Hepatic stellate cell (primary cell): Measurements from ENCODE around the gene PITPNM1.
"Not testable (repeated sequence)": the region's sequence is repeated elsewhere in the genome, so short reads cannot be mapped to it uniquely, and the experiment has no call there.

Experiments
- DNase-seq: peaks from one replicate; pipeline ENCODE4 v3.0.0; 2011; ENCODE audit warnings: low spot score

PITPNM1 gene

GRCh38 chr11:67523556-67524479 is 18.7 kb upstream of the PITPNM1 start:
- no peak for DNase-seq

- no peak for DNase-seq
Measured at GRCh38 chr11:67522844-67523555, 17.8 kb upstream of the PITPNM1 start, which contains the start of gene CABP2. Gene CABP2 (minus strand): TSS chr11:67523446. CDS start chr11:67523326, 120 bp downstream.

GRCh38 chr11:67522338-67522737 is 17.2 kb upstream of the PITPNM1 start:
- DNase-seq, result no peak

DNA sequence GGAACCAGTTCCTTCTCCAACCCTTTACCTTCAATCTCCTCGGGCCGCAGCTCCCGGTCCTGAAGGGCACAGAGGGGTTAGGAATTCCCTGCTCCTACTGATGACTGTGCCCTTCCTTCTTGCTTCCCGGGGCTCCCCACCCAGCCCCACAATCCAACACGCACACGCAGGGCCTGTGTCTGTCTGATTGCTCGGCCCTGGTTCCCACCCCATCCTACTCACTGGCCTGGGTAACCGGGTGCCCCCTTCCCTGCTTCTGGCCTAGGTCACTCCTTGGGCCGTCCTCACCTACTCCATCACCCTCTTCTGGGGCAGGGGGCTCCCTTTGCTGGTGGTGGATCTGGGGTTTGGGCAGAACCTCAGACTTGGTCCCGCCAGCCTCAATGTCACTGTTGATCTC is 16.8 kb upstream of the PITPNM1 start:
- DNase-seq, result no peak

GRCh38 chr11:67520856-67521824 is 16.0 kb upstream of the PITPNM1 start:
- no peak for DNase-seq

GRCh38 chr11:67519726-67520125 is 14.6 kb upstream of the PITPNM1 start:
- DNase-seq, result no peak

DNA sequence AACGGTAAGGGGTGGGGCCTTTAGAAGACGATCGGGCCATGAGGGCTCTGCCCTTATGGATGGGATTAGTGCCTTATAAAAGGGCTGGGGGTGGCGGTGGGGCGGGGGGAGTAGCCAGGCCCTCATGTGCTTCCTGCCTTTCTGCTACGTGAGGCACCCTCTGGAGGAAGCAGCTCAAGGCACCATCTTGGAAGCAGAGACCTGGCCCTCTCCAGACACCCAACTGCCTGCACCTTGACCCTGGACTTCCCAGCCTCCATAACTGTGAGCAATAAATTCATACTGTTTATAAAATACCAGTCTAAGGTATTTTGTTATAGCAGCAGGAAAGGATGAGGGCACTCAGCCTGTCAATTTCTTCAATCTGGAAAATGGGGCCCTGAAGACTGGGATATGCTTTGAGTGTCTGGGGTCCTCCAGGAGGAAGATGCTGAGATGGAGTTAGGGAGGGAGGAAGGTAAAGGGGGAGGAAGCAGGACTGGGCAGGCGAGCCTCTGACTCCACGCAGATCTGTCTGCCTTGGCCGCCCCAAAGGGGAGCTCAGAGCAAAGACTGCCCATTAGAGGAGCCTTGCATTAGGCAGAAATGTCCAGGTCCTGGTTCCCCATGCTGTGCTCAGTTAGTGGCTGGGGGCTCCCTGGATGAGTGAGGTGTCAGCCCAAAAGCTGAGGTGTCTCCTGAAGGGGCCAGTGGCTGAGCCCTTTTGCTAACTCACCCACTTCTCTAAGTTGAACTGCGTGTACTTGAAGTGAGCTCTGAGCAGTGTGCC is 12.8 kb upstream of the PITPNM1 start:
- DNase-seq, result no peak

DNA sequence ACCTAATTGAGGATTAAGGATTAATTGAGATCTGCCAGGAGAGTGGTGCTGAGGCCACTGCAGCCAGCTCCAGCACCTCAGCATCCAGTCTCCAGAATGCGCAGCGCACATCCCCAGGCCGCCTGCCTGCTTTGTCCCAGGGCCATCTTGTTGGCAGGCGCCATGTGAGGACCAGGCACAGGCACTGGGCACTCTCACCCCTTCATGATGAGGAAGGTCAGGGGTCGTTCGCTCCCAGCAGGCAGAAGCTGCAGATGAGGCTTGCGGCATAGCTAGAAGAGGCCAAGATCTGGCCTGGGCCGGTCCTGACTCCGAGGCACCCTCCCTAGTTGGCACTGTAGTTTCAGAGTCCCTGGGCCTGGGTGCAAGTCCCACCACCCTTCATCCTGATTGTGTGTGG is 11.6 kb upstream of the PITPNM1 start:
- no peak for DNase-seq

DNA sequence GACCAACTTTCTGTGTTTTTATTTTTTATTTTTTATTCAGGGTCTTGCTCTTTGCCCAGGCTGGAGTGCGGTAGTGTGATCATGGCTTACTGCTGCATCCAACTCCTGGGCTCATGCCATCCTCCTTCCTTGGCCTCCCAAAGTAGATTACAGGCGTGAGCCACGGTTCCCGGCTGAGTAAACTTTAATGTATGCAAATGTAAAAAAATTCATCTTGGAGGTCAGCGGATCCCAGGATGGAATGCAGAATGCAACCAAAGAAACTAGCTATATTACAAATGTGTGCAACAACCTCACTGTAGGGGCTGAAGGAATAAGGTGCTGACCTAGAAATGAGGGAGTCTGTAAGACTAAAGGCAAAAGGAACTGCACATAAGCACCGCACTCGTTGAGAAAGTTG is 9.0 kb upstream of the PITPNM1 start:
- DNase-seq, result no peak

- DNase-seq, result not testable (repeated sequence)
Measured at GRCh38 chr11:67511558-67511957, 6.4 kb upstream of the PITPNM1 start.

GRCh38 chr11:67510023-67510345 is 4.8 kb upstream of the PITPNM1 start:
- DNase-seq, result no peak

GRCh38 chr11:67508486-67509121 is 3.4 kb upstream of the PITPNM1 start:
- DNase-seq, result peak; percentile 99

GRCh38 chr11:67507864-67508485 is 2.8 kb upstream of the PITPNM1 start, which contains the start of gene CDK2AP2:
Gene CDK2AP2 (minus strand): TSS chr11:67508162. CDS start chr11:67508082, 80 bp downstream.
- peak; percentile 100 for DNase-seq

DNA sequence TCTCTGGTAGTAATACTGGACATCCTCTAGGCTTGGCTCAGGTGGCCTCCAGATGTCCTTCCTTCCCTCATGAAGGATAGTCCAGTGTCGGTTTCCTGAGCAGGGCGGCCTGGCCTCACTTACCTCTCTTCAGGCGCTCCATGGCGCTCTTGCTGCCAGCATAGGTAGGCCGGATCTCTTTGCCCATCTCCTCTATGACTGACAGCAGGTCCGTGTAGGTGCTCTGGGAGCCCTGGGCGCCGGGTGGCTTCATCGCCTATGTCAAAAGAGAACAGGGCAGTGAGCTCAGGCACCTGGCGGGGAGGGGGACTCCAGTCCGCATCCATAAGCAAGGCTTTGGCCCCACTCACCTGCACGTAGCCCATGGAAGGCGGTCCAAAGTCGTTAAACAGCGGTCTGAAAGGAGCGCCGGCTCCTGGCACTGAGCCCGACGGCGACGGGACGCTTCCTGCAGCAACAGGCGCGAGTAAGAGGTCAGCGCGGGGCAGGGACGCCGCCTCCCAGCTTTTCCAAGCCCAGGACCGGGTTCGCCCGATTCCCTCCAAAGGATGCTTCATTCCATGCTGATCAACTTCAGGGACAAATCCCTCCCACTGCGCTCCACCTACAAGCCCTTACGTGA is 2.2 kb upstream of the PITPNM1 start:
- peak; percentile 52 for DNase-seq

DNA sequence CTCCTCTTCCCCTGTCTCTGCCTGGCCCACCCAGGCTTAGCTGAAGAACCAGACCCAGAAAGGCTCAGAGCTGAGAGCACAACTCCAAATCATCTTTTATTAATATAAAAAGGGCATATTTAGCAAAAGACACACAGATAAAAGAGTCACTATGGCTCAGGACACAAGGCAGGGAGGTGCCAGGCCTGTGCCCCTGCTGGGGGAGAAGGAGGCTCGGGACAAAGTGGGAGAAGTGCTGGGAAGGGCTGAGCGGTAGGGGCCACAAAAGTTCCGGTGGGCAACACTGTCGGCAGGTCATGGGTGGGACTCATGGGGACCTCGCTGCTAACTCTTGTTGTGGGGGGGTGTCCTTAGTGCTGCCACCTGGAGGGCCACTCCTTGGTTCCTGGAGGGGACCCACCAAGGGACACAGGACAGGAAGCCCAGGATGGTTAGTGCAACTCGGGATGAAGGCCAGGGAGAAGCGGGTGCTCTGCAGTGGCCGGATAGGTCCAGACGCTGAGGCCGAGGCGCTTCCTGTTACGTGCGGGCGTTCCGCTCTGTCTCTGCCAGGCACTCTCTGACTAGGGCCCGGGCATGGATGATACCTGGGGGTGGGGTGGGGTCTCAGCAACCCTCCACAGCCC is 1.4 kb upstream of the PITPNM1 start:
- no peak for DNase-seq

GRCh38 chr11:67505605-67506396 is 638 bp upstream of the PITPNM1 start:
- DNase-seq, result peak; percentile 92

DNA sequence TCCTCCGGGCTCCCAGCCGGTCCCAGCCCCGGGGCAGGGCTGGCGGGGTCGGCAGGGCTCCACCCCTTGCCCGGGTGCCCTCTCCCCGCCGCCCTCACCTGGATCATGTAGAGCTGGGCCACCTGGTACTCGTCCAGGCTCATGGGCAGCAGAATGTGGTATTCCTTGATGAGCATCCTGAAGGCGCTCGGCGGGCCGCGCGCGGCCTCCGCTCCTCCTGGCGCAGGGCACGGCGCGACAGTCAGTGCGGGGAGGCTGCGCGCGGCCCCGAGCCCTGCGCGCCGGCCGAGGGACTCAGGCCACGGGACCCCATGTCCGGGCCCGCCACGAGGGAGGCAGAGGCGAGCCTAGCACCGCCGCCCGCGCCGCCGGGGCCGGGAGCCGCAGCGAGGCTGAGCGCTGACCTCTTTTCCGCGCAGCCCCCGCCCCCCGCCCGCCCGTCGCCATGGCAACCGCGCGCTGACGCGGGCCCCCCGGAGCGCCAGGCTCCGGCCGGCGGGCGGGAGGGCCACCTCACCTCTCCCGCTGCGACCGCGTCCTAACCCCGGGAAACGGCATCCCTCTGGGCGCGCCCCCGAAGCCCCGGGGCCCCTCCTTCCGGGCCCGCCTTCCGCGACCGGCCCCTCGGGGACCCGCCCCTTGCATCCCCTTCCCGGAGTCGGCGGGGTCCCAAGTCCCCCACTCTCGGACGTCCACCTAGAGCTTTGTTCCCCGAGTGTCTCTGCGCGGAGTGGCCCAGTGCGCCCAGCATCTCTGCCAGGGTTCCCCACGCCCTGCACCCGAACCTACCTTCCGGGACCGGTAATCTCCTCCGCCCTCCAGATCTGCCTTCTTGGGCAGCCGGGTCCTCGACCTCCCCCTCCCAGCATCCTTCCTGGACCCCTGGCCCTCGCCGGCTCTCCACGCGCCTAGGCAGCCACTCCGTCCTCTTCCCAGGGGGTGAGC is 886 bp downstream of the PITPNM1 start:
- peak; percentile 64 for DNase-seq
